Suprapubic skin (tissue), 3 donors: ENCODE results near the gene TUBA3E.

ENCODE experiments used
- POLR2A ChIP-seq, 2 donors: fragments of 450-650 bp; IDR thresholded peaks; one replicate each; pipeline ENCODE4 v1.6.1; 2017; ENCODE audit warnings: antibody characterized with exemption in 2 of 2, mild to moderate bottlenecking in 2 of 2, moderate library complexity in 2 of 2
- TF ChIP-seq, protein P1 (sequence below), 2 donors: fragments of 200-600 bp in 1 of 2; fragments of 450-650 bp in 1 of 2; sonication (generic) in 1 of 2; IDR thresholded peaks; one replicate each; pipeline ENCODE4 v1.5.1; 2016 to 2019; ENCODE audit warnings: antibody characterized with exemption in 2 of 2, mild to moderate bottlenecking in 1 of 2, moderate library complexity in 1 of 2

DNA sequence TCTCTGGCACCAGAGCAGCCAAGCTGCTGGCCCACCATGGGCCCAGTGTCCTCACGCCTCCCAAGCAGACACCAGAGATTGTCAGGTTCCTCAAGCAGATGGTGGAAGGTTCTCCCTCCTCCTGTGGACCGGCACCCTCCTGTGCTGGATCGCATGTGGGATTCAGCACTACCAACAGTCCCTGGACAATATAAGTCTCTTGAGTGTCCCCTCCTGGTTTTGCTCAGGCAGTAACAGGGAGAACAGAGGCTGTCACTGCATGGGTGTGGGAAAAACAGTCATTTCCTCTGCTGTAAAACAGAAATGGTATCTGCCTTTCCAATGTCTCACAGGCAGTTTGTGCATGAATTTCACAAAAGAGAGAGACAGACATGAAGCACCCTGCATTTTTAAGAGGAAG, 47.7 kb upstream of the TUBA3E start:
- TF ChIP-seq, protein P1, sequence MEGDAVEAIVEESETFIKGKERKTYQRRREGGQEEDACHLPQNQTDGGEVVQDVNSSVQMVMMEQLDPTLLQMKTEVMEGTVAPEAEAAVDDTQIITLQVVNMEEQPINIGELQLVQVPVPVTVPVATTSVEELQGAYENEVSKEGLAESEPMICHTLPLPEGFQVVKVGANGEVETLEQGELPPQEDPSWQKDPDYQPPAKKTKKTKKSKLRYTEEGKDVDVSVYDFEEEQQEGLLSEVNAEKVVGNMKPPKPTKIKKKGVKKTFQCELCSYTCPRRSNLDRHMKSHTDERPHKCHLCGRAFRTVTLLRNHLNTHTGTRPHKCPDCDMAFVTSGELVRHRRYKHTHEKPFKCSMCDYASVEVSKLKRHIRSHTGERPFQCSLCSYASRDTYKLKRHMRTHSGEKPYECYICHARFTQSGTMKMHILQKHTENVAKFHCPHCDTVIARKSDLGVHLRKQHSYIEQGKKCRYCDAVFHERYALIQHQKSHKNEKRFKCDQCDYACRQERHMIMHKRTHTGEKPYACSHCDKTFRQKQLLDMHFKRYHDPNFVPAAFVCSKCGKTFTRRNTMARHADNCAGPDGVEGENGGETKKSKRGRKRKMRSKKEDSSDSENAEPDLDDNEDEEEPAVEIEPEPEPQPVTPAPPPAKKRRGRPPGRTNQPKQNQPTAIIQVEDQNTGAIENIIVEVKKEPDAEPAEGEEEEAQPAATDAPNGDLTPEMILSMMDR (IDR thresholded peaks at IDR 0.05), result no peak
- TF ChIP-seq POLR2A (IDR thresholded peaks at IDR 0.05), result no peak
